Heart left ventricle (tissue), 13 donors: ENCODE data around the gene ZP1.

Experiments
- POLR2A ChIP-seq, 2 donors: fragments of 450-650 bp; IDR thresholded peaks; one replicate each; pipeline ENCODE4 v1.6.1; 2017; ENCODE audit warnings: antibody characterized with exemption in 2 of 2, mild to moderate bottlenecking in 2 of 2, moderate library complexity in 2 of 2
- TF ChIP-seq, protein P1 (sequence below), 12 donors: fragments of 200-600 bp; sonication (generic) in 4 of 12; IDR thresholded peaks; one replicate each; pipeline versions ENCODE4 v1.5.0 to v1.8.0; 2018 to 2022; ENCODE audit warnings: antibody characterized with exemption in 12 of 12, mild to moderate bottlenecking in 5 of 12
- donor health status: ischemic (EF 13 %, LVEDD 7.1; RV severe dilation, severe dysfunction).
- donor health status: DM: no; HTN: yes; CAD: no.
- donor health status: DM: no; HTN: no; CAD: no.
- donor health status: ischemic (EF 25% LVEDD 6.9; RV normal size, moderate dysfunction).
- donor health status: ischemic (EF 25% LVEDD 5.7; RV mildly dilated, moderate dysfunction).
- donor health status: ischemic (EF 35%, LVEDD 5.7; RV mildly dilated, moderate dysfunction).
- donor health status: nonischemic (EF 11% LVEDD 7.7; RV severe dilation, severe dysfunction).
- donor health status: DM: yes; HTN: yes; CAD: no.
- donor health status: PGD.
- donor health status: ischemic (EF 29% LVEDD 5.4; RV normal size, mild dysfunction).
- donor health status: nonischemic (EF 23%, LVEDD 6.1; RV moderate dilation, normal function).

DNA sequence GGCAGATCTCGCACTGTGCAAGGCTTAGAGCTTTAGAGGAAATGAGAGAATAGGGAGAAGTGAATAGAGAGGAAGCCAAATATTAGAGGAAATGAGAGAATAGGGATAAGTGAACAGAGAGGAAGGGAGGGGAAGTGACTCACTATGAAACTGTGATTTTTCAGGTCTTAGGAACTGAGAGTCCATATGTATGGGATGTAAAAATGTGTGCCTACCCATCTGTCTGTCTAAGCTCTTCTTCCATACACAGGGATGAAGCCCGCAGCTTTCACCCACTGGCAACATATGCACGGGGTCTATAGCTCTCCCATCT, 31.9 kb upstream of the ZP1 start:
- TF ChIP-seq, protein P1, sequence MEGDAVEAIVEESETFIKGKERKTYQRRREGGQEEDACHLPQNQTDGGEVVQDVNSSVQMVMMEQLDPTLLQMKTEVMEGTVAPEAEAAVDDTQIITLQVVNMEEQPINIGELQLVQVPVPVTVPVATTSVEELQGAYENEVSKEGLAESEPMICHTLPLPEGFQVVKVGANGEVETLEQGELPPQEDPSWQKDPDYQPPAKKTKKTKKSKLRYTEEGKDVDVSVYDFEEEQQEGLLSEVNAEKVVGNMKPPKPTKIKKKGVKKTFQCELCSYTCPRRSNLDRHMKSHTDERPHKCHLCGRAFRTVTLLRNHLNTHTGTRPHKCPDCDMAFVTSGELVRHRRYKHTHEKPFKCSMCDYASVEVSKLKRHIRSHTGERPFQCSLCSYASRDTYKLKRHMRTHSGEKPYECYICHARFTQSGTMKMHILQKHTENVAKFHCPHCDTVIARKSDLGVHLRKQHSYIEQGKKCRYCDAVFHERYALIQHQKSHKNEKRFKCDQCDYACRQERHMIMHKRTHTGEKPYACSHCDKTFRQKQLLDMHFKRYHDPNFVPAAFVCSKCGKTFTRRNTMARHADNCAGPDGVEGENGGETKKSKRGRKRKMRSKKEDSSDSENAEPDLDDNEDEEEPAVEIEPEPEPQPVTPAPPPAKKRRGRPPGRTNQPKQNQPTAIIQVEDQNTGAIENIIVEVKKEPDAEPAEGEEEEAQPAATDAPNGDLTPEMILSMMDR (IDR thresholded peaks at IDR 0.05) = no peak
- no peak for TF ChIP-seq POLR2A (IDR thresholded peaks at IDR 0.05)
